H1 (cell line): ENCODE results near the gene PLXNB2. TPM values are rescaled to one million over a fixed set of nuclear protein-coding genes. Genes with fewer than 3 reads are reported as not detected.

Experiments
- CTCF ChIA-PET: fragments of 300-600 bp; sonication (Branson Sonifier 250); formaldehyde crosslinking; loops from one replicate; lab custom pipeline; 2021; ENCODE audit not compliant: partially characterized antibody; lab: Charles Lee
- POLR2A ChIA-PET: fragments of 300-600 bp; sonication (Branson Sonifier 250); formaldehyde crosslinking; loops from one replicate; lab custom pipeline; 2021; ENCODE audit warnings: inconsistent platforms; ENCODE audit not compliant: partially characterized antibody; lab: Charles Lee
- DNase-seq, 2 experiments: peaks; one replicate each; pipeline versions ENCODE4 v3.0.0 to v3.0.0-alpha.2; 2010 to 2022; ENCODE audit warnings: low spot score in 2 of 2, low read depth in 1 of 2, mixed read lengths in 1 of 2
- FAIRE-seq: peaks from 2 replicates; lab custom pipeline; 2011; peaks lifted over from hg19 to GRCh38; lab: Jason Lieb, UNC
- H2AFZ ChIP-seq: 2 replicates; pipeline ENCODE4 v1.8.1; 2012; ENCODE audit warnings: low read length, inconsistent platforms
- H2AK5ac ChIP-seq: 2 replicates; pipeline ENCODE4 v1.6.1; 2013; ENCODE audit warnings: low read depth, low read length
- H2BK120ac ChIP-seq: replicated peaks from 2 replicates; pipeline ENCODE3; 2013; ENCODE audit warnings: low read depth, low read length, inconsistent platforms
- H2BK12ac ChIP-seq: 2 replicates; pipeline ENCODE4 v1.6.1; 2013; ENCODE audit warnings: low read depth, low read length
- H2BK15ac ChIP-seq: 2 replicates; pipeline ENCODE4 v1.6.1; 2013; ENCODE audit warnings: low read length
- H2BK20ac ChIP-seq: 2 replicates; pipeline ENCODE4 v1.6.1; 2013; ENCODE audit warnings: low read length
- H2BK5ac ChIP-seq: 2 replicates; pipeline ENCODE4 v1.6.1; 2013; ENCODE audit warnings: low read depth, low read length
- H3K14ac ChIP-seq: 2 replicates; pipeline ENCODE4 v1.6.1; 2013; ENCODE audit warnings: inconsistent platforms; ENCODE audit not compliant: insufficient read length
- H3K18ac ChIP-seq: 2 replicates; pipeline ENCODE4 v1.6.1; 2013; ENCODE audit warnings: low read length; ENCODE audit errors: extremely low read depth
- H3K23ac ChIP-seq: 2 replicates; pipeline ENCODE4 v1.6.1; 2013; ENCODE audit warnings: inconsistent platforms; ENCODE audit not compliant: insufficient read length
- H3K23me2 ChIP-seq: 2 replicates; pipeline ENCODE4 v1.6.1; 2013; ENCODE audit warnings: low read depth, low read length
- H3K27ac ChIP-seq: 2 replicates; pipeline ENCODE4 v1.6.1; 2011; ENCODE audit warnings: low read depth, low read length, inconsistent platforms
- H3K27me3 ChIP-seq, 4 experiments: replicated peaks in 1 of 4; 1 replicate in 1 of 4; 2 replicates in 3 of 4; pipeline versions ENCODE4 v1.6.1 to v1.8.1; 2011 to 2013; ENCODE audit warnings: low read length in 3 of 4, mild to moderate bottlenecking in 3 of 4, inconsistent platforms in 2 of 4, mixed read lengths in 2 of 4, moderate library complexity in 1 of 4; ENCODE audit not compliant: control insufficient read depth in 3 of 4, insufficient read depth in 3 of 4; ENCODE audit errors: extremely low read depth in 1 of 4
- H3K36me3 ChIP-seq, 4 experiments: 2 replicates each; pipeline versions ENCODE4 v1.6.1 to v1.8.1; 2011 to 2013; ENCODE audit warnings: mild to moderate bottlenecking in 4 of 4, low read length in 3 of 4, moderate library complexity in 2 of 4, control low read depth in 1 of 4, inconsistent platforms in 1 of 4; ENCODE audit not compliant: insufficient read depth in 4 of 4, control insufficient read depth in 2 of 4
- H3K4ac ChIP-seq: replicated peaks from 2 replicates; pipeline ENCODE3; 2013; ENCODE audit warnings: low read length, low read depth, mixed read lengths, inconsistent platforms; ENCODE audit not compliant: insufficient read length
- H3K4me1 ChIP-seq, 4 experiments: replicated peaks in 1 of 4; 1 replicate in 1 of 4; 2 replicates in 3 of 4; pipeline versions ENCODE4 v1.6.1 to v1.8.1; 2011 to 2013; ENCODE audit warnings: low read length in 3 of 4, inconsistent platforms in 2 of 4, mixed read lengths in 1 of 4; ENCODE audit not compliant: insufficient read depth in 4 of 4, control insufficient read depth in 3 of 4
- H3K4me2 ChIP-seq, 2 experiments: 2 replicates each; pipeline versions ENCODE4 v1.6.1 to v1.8.1; 2011 to 2013; ENCODE audit warnings: low read depth in 2 of 2, low read length in 2 of 2, control low read depth in 1 of 2, inconsistent platforms in 1 of 2, mild to moderate bottlenecking in 1 of 2; ENCODE audit not compliant: insufficient read depth in 1 of 2
- H3K4me3 ChIP-seq, 4 experiments: fragments of 200-600, 300-600 bp in 1 of 4; sonication (generic), shearing (Covaris generic), sonication (Bioruptor Twin) in 1 of 4; 2 replicates each; pipeline versions ENCODE4 v1.5.1 to v1.8.1; 2011 to 2016; ENCODE audit warnings: low read length in 4 of 4, low read depth in 3 of 4, control low read depth in 2 of 4, inconsistent platforms in 2 of 4, mild to moderate bottlenecking in 2 of 4, mixed read lengths in 1 of 4, moderate library complexity in 1 of 4; ENCODE audit not compliant: insufficient read depth in 2 of 4; ENCODE audit errors: extremely low read depth in 1 of 4
- H3K56ac ChIP-seq: replicated peaks from 2 replicates; pipeline ENCODE3; 2013; ENCODE audit warnings: low read depth, mild to moderate bottlenecking, mixed read lengths, low read length, inconsistent platforms; ENCODE audit not compliant: insufficient read length
- H3K79me1 ChIP-seq: 2 replicates; pipeline ENCODE4 v1.6.1; 2013; ENCODE audit warnings: low read depth, low read length, control low read depth
- H3K79me2 ChIP-seq, 2 experiments: 2 replicates each; pipeline versions ENCODE4 v1.6.1 to v1.8.1; 2012 to 2013; ENCODE audit warnings: low read length in 2 of 2, mild to moderate bottlenecking in 2 of 2, inconsistent platforms in 1 of 2; ENCODE audit not compliant: insufficient read depth in 2 of 2, control insufficient read depth in 1 of 2
- H3K9ac ChIP-seq, 4 experiments: replicated peaks in 1 of 4; 1 replicate in 1 of 4; 2 replicates in 3 of 4; pipeline versions ENCODE4 v1.6.1 to v1.8.1; 2011 to 2013; ENCODE audit warnings: low read depth in 3 of 4, low read length in 3 of 4, control low read depth in 2 of 4, mild to moderate bottlenecking in 2 of 4, moderate library complexity in 2 of 4, inconsistent platforms in 1 of 4; ENCODE audit errors: extremely low read depth in 1 of 4
- H3K9me3 ChIP-seq, 2 experiments: 2 replicates each; pipeline versions ENCODE4 v1.6.1 to v1.8.1; 2012 to 2013; ENCODE audit warnings: mild to moderate bottlenecking in 2 of 2, moderate library complexity in 2 of 2, control low read depth in 1 of 2, inconsistent platforms in 1 of 2, low read depth in 1 of 2, low read length in 1 of 2, mixed read lengths in 1 of 2; ENCODE audit not compliant: insufficient read depth in 2 of 2
- H4K20me1 ChIP-seq, 2 experiments: replicated peaks in 1 of 2; 2 replicates each; pipeline versions ENCODE3 to v1.8.1; 2011 to 2013; ENCODE audit warnings: inconsistent platforms in 2 of 2, low read length in 2 of 2, mild to moderate bottlenecking in 1 of 2; ENCODE audit not compliant: insufficient read depth in 2 of 2, control insufficient read depth in 1 of 2
- H4K5ac ChIP-seq: 2 replicates; pipeline ENCODE4 v1.6.1; 2013; ENCODE audit warnings: low read length, low read depth, mixed read lengths, inconsistent platforms; ENCODE audit not compliant: insufficient read length
- H4K8ac ChIP-seq: 2 replicates; pipeline ENCODE4 v1.8.0; 2013; ENCODE audit warnings: mild to moderate bottlenecking, moderate library complexity, low read length, inconsistent platforms; ENCODE audit not compliant: insufficient read depth; ENCODE audit errors: extremely low read depth
- H4K91ac ChIP-seq: replicated peaks from 2 replicates; pipeline ENCODE3; 2013; ENCODE audit warnings: low read length, mixed read lengths, inconsistent platforms; ENCODE audit not compliant: insufficient read length
- BRCA1 ChIP-seq: IDR thresholded peaks from 2 replicates; pipeline ENCODE4 v1.6.1; 2012; ENCODE audit warnings: low read depth, low read length, improper control_type of control experiment
- CBX8 ChIP-seq: fragments of 300-800, 300-1000 bp; sonication (generic); IDR thresholded peaks from 2 replicates; pipeline ENCODE4 v1.7.1; 2016; ENCODE audit warnings: low read depth, low read length, borderline replicate concordance
- NANOG ChIP-seq: IDR thresholded peaks from 2 replicates; pipeline ENCODE4 v1.6.1; 2011; ENCODE audit warnings: low read length, low read depth, mild to moderate bottlenecking, inconsistent platforms; ENCODE audit not compliant: insufficient read depth, poor library complexity, severe bottlenecking
- WGBS, 2 experiments: shearing (Covaris generic) in 1 of 2; methylation state at CpG; one replicate each; pipeline versions ENCODE4 v1.1.6 to v1.1.7; 2013 to 2015; ENCODE audit warnings: low lambda C conversion rate in 2 of 2, mixed read lengths in 2 of 2, inconsistent platforms in 1 of 2, low coverage in 1 of 2, missing lambda C conversion rate in 1 of 2; ENCODE audit not compliant: insufficient replicate concordance in 2 of 2, insufficient coverage in 1 of 2, insufficient read length in 1 of 2; ENCODE audit errors: extremely low coverage in 1 of 2, missing lambda C conversion rate in 1 of 2; 5-methylcytosine and 5-hydroxymethylcytosine counted together
- polyA plus RNA-seq, 7 experiments: library from polyadenylated mRNA; depleted of rRNA in 3 of 7; stranded (reverse) in 5 of 7; unstranded in 2 of 7; fragments of >200 nt in 5 of 7; fragments of 200-250 nt in 2 of 7; gene quantifications; 1 replicate in 5 of 7; 2 replicates in 1 of 7; 4 replicates in 1 of 7; pipeline versions ENCODE4 v1.2.1 to v1.2.3, GENCODE V29; 2011 to 2013; ENCODE audit warnings: missing spikeins in 2 of 7, mixed read lengths in 2 of 7
- total RNA-seq: library from RNA; stranded (reverse); fragmentation: NEBNext Ultra II Directional; extraction: Animal tissue kit (Norgen Biotek cat#: 25700); gene quantifications from 2 replicates; pipeline ENCODE4 v1.2.1, GENCODE V29; 2021

The PLXNB2 gene
- total and polyA plus RNA-seq, 2 of the 8 experiments (the other 6 are each of a cell fraction or from before 2014, with no cell fraction given): 58.3 to 92.8 TPM

- WGBS, 2 experiments: 95% methylated on average over 11 of the region's 11 CpGs; no CpG with 5 or more reads in 1 of the 2 experiments
- Histone ChIP-seq H3K27ac (no peak overlapping the region), H3K4me1 (peaks cover 0 to 20% (median 16%) of the 10 kb centered on the region in 4 experiments; a peak in 6 of 7 replicates), H3K9ac (peak overlapping the region in 2 of 4 experiments; percentile 14 to 42; a peak in 2 of 7 replicates), H2AFZ (no peak overlapping the region), H3K18ac (no peak overlapping the region), H4K5ac (no peak overlapping the region), H3K56ac (no peak overlapping the region), H3K79me1 (peaks cover 6% of the 10 kb centered on the region; the same call in 1 of the 2 replicates), H2BK12ac (no peak overlapping the region), H4K20me1 (peaks cover 0 to 16% of the 10 kb centered on the region in 2 experiments), H3K4me2 (peak overlapping the region; percentile 68 to 99), H3K4ac (no peak overlapping the region), H3K79me2 (0 out of 4 replicates have a peak, but pooled peaks cover 0 to 3% of the 10 kb centered on the region in 2 experiments), H2BK120ac (no peak overlapping the region), H3K23ac (no peak overlapping the region), H3K9me3 (no peaks in the 10 kb centered on the region), H3K36me3 (no peaks in the 10 kb centered on the region), H2AK5ac (no peak overlapping the region; the same call in 1 of the 2 replicates), H3K4me3 (peak overlapping the region; percentile 54 to 80 (median 72); a peak in 5 of 8 replicates), H3K27me3 (no peaks in the 10 kb centered on the region), H2BK5ac (no peak overlapping the region), H2BK20ac (no peak overlapping the region), H4K8ac (no peak overlapping the region), H4K91ac (no peak overlapping the region), H3K23me2 (peaks cover 17% of the 10 kb centered on the region), H2BK15ac (0 out of 2 replicates have a peak overlapping the region, but pooled peaks have one; percentile 9), H3K14ac (no peak overlapping the region)
- DNase-seq (no peak), FAIRE-seq (no peak)
- ChIA-PET CTCF (interaction anchor here (0.6 to 3.7 kb wide), 12 partner anchors 9 to 485 kb away, joined by 3 to 30 read pairs (median 4); partner anchors contain the start of gene MAPK12), POLR2A (interaction anchor here (0.7 to 1.6 kb wide), 8 partner anchors 8 to 46 kb away, joined by 3 to 4 read pairs (median 4); no protein-coding TSS in a partner anchor)
- no peak for TF ChIP-seq BRCA1
- TF ChIP-seq CBX8: no peak
- no peak for TF ChIP-seq NANOG
These were observed 57.2 kb downstream of the PLXNB2 start for GRCh38 chr22:50250249-50250554.
